Measurements from ENCODE around the gene NKRF.

- TF ChIP-seq, protein P1, sequence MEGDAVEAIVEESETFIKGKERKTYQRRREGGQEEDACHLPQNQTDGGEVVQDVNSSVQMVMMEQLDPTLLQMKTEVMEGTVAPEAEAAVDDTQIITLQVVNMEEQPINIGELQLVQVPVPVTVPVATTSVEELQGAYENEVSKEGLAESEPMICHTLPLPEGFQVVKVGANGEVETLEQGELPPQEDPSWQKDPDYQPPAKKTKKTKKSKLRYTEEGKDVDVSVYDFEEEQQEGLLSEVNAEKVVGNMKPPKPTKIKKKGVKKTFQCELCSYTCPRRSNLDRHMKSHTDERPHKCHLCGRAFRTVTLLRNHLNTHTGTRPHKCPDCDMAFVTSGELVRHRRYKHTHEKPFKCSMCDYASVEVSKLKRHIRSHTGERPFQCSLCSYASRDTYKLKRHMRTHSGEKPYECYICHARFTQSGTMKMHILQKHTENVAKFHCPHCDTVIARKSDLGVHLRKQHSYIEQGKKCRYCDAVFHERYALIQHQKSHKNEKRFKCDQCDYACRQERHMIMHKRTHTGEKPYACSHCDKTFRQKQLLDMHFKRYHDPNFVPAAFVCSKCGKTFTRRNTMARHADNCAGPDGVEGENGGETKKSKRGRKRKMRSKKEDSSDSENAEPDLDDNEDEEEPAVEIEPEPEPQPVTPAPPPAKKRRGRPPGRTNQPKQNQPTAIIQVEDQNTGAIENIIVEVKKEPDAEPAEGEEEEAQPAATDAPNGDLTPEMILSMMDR (IDR thresholded peaks at IDR 0.05) = no peak
- no peak for TF ChIP-seq ZFX (IDR thresholded peaks at IDR 0.05; ENCODE audit: borderline replicate concordance)
These were observed 11.4 kb upstream of the NKRF start for GRCh38 chrX:119617517-119618164.
